ENCODE data around the gene SRSF9. TPM values are rescaled to one million over a fixed set of nuclear protein-coding genes. Genes with fewer than 3 reads are reported as not detected.

The SRSF9 gene
- total RNA-seq, 1 experiment from 2014 or later, result 231 TPM

DNA sequence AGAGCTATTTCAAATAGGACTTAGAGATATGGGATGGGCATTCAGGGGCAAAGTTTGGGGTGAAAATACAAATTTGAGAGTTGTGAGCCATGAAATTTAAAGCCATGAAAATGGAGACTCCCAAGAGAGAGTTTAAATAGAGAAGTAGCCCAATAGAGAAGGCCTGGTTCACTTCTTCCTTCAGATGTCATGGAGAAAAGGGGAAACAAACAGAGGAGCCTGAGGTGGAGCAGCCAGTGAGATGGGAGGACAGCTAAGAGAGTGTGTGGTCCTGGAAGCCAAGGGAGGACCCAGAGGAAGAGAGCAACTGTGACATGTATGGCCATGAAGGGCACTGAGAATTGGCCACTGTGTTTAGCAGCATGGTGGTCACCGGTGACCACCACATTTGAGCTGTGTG lies 14.1 kb upstream of the SRSF9 start:
- peaks cover 6% of the 10 kb centered on the region for H3F3A ChIP-seq (ENCODE audit: insufficient read depth, low read depth)
- TF ChIP-seq EZH2 (IDR thresholded peaks at IDR 0.05; ENCODE audit: low read depth), result no peak
- TF ChIP-seq, protein P1, sequence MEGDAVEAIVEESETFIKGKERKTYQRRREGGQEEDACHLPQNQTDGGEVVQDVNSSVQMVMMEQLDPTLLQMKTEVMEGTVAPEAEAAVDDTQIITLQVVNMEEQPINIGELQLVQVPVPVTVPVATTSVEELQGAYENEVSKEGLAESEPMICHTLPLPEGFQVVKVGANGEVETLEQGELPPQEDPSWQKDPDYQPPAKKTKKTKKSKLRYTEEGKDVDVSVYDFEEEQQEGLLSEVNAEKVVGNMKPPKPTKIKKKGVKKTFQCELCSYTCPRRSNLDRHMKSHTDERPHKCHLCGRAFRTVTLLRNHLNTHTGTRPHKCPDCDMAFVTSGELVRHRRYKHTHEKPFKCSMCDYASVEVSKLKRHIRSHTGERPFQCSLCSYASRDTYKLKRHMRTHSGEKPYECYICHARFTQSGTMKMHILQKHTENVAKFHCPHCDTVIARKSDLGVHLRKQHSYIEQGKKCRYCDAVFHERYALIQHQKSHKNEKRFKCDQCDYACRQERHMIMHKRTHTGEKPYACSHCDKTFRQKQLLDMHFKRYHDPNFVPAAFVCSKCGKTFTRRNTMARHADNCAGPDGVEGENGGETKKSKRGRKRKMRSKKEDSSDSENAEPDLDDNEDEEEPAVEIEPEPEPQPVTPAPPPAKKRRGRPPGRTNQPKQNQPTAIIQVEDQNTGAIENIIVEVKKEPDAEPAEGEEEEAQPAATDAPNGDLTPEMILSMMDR (conservative IDR thresholded peaks at IDR 0.05), result no peak
- no peaks in the 10 kb centered on the region for H3K9me2 ChIP-seq (ENCODE audit: insufficient read depth)
- intact Hi-C loops (cut with micrococcal nuclease; ENCODE audit: unreplicated experiment), result no loop called here
- no peaks in the 10 kb centered on the region for H3K79me2 ChIP-seq (ENCODE audit: low read depth)
- no peak overlapping the region for H2AFZ ChIP-seq
- ChIA-PET POLR2A (ENCODE audit: unreplicated experiment) (interaction anchor here (0.6 kb wide), 1 partner anchor 17 kb away, joined by 6 read pairs; no protein-coding TSS in a partner anchor), CTCF (interaction anchor here (0.6 kb wide), 1 partner anchor 509 kb away, joined by 3 read pairs; no protein-coding TSS in a partner anchor)
- no peak overlapping the region for H3K4me2 ChIP-seq
- peaks cover 5% of the 10 kb centered on the region; the same call in 1 of the 2 replicates for H3K4me1 ChIP-seq (replicated peaks; ENCODE audit: insufficient read depth)
- no peaks in the 10 kb centered on the region for H3K27me3 ChIP-seq (ENCODE audit: insufficient read depth, low read depth)
- no peak for DNase-seq
- no peak overlapping the region for H3K4me3 ChIP-seq
- no peaks in the 10 kb centered on the region for H3K9me3 ChIP-seq (ENCODE audit: insufficient read depth, low read depth)
- no peak overlapping the region for H3K27ac ChIP-seq
- H3K36me3 ChIP-seq (ENCODE audit: low read depth), result no peaks in the 10 kb centered on the region
- no peaks in the 10 kb centered on the region for H4K20me1 ChIP-seq (ENCODE audit: insufficient read depth)
- BruUV-seq (replicated peaks), result no TSS peak

DNA sequence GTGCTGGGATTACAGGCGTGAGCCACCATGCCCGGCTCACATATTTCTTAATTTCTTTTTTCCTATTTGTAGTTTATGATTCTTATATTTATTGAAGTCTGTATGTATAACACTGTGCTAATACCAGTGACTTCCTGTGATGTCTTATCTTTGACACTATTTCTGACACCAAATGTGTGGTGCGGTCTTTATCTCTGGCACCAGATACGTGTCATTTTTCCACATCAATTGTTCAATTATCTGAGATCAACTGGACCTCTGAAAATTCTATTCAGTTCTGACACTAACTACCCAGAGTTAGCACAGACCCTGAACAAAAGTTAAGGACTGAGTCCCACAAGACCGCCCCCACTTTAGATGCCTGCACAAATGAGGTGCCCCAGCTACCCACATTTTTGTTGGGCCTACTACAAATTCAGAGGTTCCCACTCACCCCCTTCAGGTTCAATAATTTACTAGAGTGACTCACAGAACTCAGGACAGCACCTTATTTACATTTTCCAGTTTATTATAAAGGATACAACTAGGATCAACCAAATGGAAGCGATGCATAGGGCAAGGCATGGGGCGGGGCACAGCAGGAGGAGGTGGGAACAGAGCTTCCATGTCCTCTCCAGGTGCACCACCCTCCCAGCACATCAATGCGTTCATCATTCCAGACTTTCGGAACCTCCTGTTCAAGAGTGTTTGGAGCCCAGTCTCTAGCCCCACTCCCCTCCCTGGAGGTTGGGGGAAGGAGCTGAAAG lies 11.6 kb upstream of the SRSF9 start:
- Histone ChIP-seq H3K4me2 (no peak overlapping the region), H3K4me1 (replicated peaks; ENCODE audit: insufficient read depth) (peaks cover 7% of the 10 kb centered on the region), H3K27me3 (ENCODE audit: insufficient read depth, low read depth) (no peaks in the 10 kb centered on the region), H3K9me3 (ENCODE audit: insufficient read depth, low read depth) (no peaks in the 10 kb centered on the region), H3K9me2 (ENCODE audit: insufficient read depth) (no peaks in the 10 kb centered on the region), H3K4me3 (no peak overlapping the region), H3K36me3 (ENCODE audit: low read depth) (no peaks in the 10 kb centered on the region), H2AFZ (no peak overlapping the region), H3K27ac (no peak overlapping the region), H3F3A (ENCODE audit: insufficient read depth, low read depth) (peaks cover 6% of the 10 kb centered on the region; the same call in 1 of the 2 replicates), H3K79me2 (ENCODE audit: low read depth) (peaks cover 2% of the 10 kb centered on the region; the same call in 1 of the 2 replicates), H4K20me1 (ENCODE audit: insufficient read depth) (no peaks in the 10 kb centered on the region)
- DNase-seq, result no peak
- no TSS peak for BruUV-seq (replicated peaks)
- TF ChIP-seq EZH2 (IDR thresholded peaks at IDR 0.05; ENCODE audit: low read depth), result no peak
- TF ChIP-seq, protein P1 (conservative IDR thresholded peaks at IDR 0.05), result no peak
- ChIA-PET POLR2A (ENCODE audit: unreplicated experiment) (no interaction called here), CTCF (no interaction called here)
- intact Hi-C loops (cut with micrococcal nuclease; ENCODE audit: unreplicated experiment), result no loop called here

DNA sequence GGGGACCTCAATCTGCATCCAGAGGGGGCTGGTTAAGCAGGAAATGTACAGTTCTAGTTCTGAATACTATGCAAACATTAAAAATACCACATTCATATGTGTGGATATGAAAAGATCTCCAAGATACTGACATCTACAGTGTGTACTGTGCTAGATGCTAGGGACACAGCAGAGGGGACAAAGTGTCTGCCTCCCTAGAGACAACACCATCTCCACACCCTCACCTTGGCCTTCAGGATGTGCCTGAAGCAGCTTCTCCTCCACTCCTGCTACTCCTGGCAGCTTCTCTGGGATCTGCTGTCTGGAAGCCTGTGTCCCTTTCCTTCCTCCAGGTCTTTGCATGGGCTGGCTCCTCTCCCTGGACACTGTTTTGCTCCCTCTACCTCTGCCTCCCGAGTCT lies 10.7 kb upstream of the SRSF9 start:
- CTCF ChIA-PET, result no interaction called here
- Histone ChIP-seq H3K79me2 (ENCODE audit: low read depth) (peaks cover 5% of the 10 kb centered on the region; the same call in 1 of the 2 replicates), H3K27ac (no peak overlapping the region)

More for the DNA sequence above, 10.7 kb upstream of the SRSF9 start:
- TF ChIP-seq EZH2 (IDR thresholded peaks at IDR 0.05; ENCODE audit: low read depth), result no peak
- TF ChIP-seq, protein P1 (conservative IDR thresholded peaks at IDR 0.05), result no peak
- Histone ChIP-seq H3K36me3 (ENCODE audit: low read depth) (no peaks in the 10 kb centered on the region), H3F3A (ENCODE audit: insufficient read depth, low read depth) (peaks cover 11% of the 10 kb centered on the region), H3K27me3 (ENCODE audit: insufficient read depth, low read depth) (no peaks in the 10 kb centered on the region), H3K4me2 (no peak overlapping the region), H3K4me1 (replicated peaks; ENCODE audit: insufficient read depth) (peaks cover 17% of the 10 kb centered on the region), H3K9me2 (ENCODE audit: insufficient read depth) (no peaks in the 10 kb centered on the region), H4K20me1 (ENCODE audit: insufficient read depth) (no peaks in the 10 kb centered on the region), H3K9me3 (ENCODE audit: insufficient read depth, low read depth) (no peaks in the 10 kb centered on the region), H2AFZ (no peak overlapping the region), H3K4me3 (no peak overlapping the region)
- intact Hi-C loops (cut with micrococcal nuclease; ENCODE audit: unreplicated experiment), result no loop called here
- BruUV-seq (replicated peaks), result no TSS peak
- POLR2A ChIA-PET (ENCODE audit: unreplicated experiment), result no interaction called here
- no peak for DNase-seq

Data from PC-9 (cell line).